ENCODE data around the gene TRHDE. TPM values are rescaled to one million over a fixed set of nuclear protein-coding genes. Genes with fewer than 3 reads are reported as not detected.

The TRHDE gene
- total and polyA plus RNA-seq, 12 donors = 0.10 to 0.97 (median 0.46) TPM

GRCh38 chr12:72295101-72295500 lies 22.9 kb downstream of the TRHDE start:
- no peaks in the 10 kb centered on the region for H3K9me3 ChIP-seq
- DNase-seq (no peak), ATAC-seq (peak in 1 of 8 donors; percentile 18)
- TF ChIP-seq CTCF (IDR thresholded peaks at IDR 0.05) = no peak
- no peak overlapping the region for H3K27ac ChIP-seq
- no peaks in the 10 kb centered on the region for H3K36me3 ChIP-seq
- no peaks in the 10 kb centered on the region for H3K4me1 ChIP-seq
- H3K27me3 ChIP-seq = peaks cover 0 to 4% (median 0%) of the 10 kb centered on the region in 7 donors
- intact Hi-C loops (cut with DNase I) = loop anchor here in 1 of 10 donors (5.0 kb wide), 1 partner anchor 48 kb away; no protein-coding TSS in a partner anchor
- no peak overlapping the region for H3K4me3 ChIP-seq
- 87 to 88% methylated on average over 7 to 8 of the region's 8 CpGs for WGBS, 2 donors

GRCh38 chr12:72295744-72296143 lies 23.6 kb downstream of the TRHDE start:
- WGBS, 2 donors = 83 to 87% methylated on average over 2 of the region's 2 CpGs
- Histone ChIP-seq H3K4me3 (no peak overlapping the region), H3K27ac (no peak overlapping the region), H3K36me3 (no peaks in the 10 kb centered on the region), H3K9me3 (no peaks in the 10 kb centered on the region), H3K4me1 (no peaks in the 10 kb centered on the region), H3K27me3 (peaks cover 0 to 4% (median 0%) of the 10 kb centered on the region in 7 donors)
- no peak for TF ChIP-seq CTCF (IDR thresholded peaks at IDR 0.05)
- no peak for ATAC-seq
- no peak for DNase-seq
- intact Hi-C loops (cut with DNase I) = loop anchor here in 1 of 10 donors (5.0 kb wide), 1 partner anchor 48 kb away; no protein-coding TSS in a partner anchor

GRCh38 chr12:72296389-72296788 lies 24.2 kb downstream of the TRHDE start:
- H3K27ac ChIP-seq = no peak overlapping the region
- intact Hi-C loops (cut with DNase I) = loop anchor here in 1 of 10 donors (5.0 kb wide), 1 partner anchor 49 kb away; no protein-coding TSS in a partner anchor
- peaks cover 0 to 4% (median 0%) of the 10 kb centered on the region in 7 donors for H3K27me3 ChIP-seq
- no peaks in the 10 kb centered on the region for H3K4me1 ChIP-seq
- no peaks in the 10 kb centered on the region for H3K9me3 ChIP-seq
- WGBS, 2 donors = 56 to 63% methylated on average over 2 of the region's 2 CpGs
- ATAC-seq (no peak), DNase-seq (no peak)
- no peaks in the 10 kb centered on the region for H3K36me3 ChIP-seq
- no peak overlapping the region for H3K4me3 ChIP-seq
- no peak for TF ChIP-seq CTCF (IDR thresholded peaks at IDR 0.05)

GRCh38 chr12:72297666-72298065 lies 25.5 kb downstream of the TRHDE start:
- intact Hi-C loops (cut with DNase I) = loop anchor here in 1 of 10 donors (5.0 kb wide), 1 partner anchor 50 kb away; no protein-coding TSS in a partner anchor
- H3K36me3 ChIP-seq = no peaks in the 10 kb centered on the region
- WGBS, 2 donors = 65 to 89% methylated on average over 3 of the region's 3 CpGs
- H3K4me1 ChIP-seq = no peaks in the 10 kb centered on the region
- DNase-seq (no peak), ATAC-seq (no peak)
- no peak overlapping the region for H3K4me3 ChIP-seq
- peaks cover 0 to 4% (median 0%) of the 10 kb centered on the region in 7 donors for H3K27me3 ChIP-seq
- no peak overlapping the region for H3K27ac ChIP-seq
- no peak for TF ChIP-seq CTCF (IDR thresholded peaks at IDR 0.05)
- no peaks in the 10 kb centered on the region for H3K9me3 ChIP-seq

All from heart right ventricle (tissue), 16 donors.